OCI-LY1 (cell line): Measurements from ENCODE around the gene ANTXR1.

ENCODE experiments used
- CTCF ChIP-seq: fragments of 200-600 bp; sonication (generic), shearing (Covaris generic); IDR thresholded peaks from 2 replicates; pipeline ENCODE4 v1.5.1; 2017; ENCODE audit warnings: mild to moderate bottlenecking, antibody characterized with exemption, low read length, moderate library complexity, mixed read lengths
- EZH2 ChIP-seq: fragments of 200-600 bp; sonication (generic), shearing (Covaris generic); IDR thresholded peaks from 2 replicates; pipeline ENCODE4 v1.8.0; 2017; ENCODE audit warnings: borderline replicate concordance, mixed run types, mild to moderate bottlenecking, antibody characterized with exemption, low read length, moderate library complexity, mixed read lengths

- TF ChIP-seq EZH2: no peak
- no peak for TF ChIP-seq CTCF
Measured at GRCh38 chr2:69171116-69171896, 158.3 kb downstream of the ANTXR1 start.
